Endodermal cell (in vitro differentiated cells): ENCODE data around the gene AGR2. TPM values are rescaled to one million over a fixed set of nuclear protein-coding genes. Genes with fewer than 3 reads are reported as not detected.

ENCODE experiments used
- DNase-seq: peaks from one replicate; pipeline ENCODE4 v3.0.0-alpha.2; 2017
- H3K27ac ChIP-seq: 2 replicates; pipeline ENCODE4 v1.5.1; 2013; ENCODE audit warnings: mild to moderate bottlenecking, low read depth, low read length, moderate library complexity
- H3K27me3 ChIP-seq: 2 replicates; pipeline ENCODE4 v1.6.1; 2013; ENCODE audit warnings: mild to moderate bottlenecking, low read length, moderate library complexity; ENCODE audit not compliant: insufficient read depth, control insufficient read depth, poor library complexity, severe bottlenecking
- H3K36me3 ChIP-seq: 2 replicates; pipeline ENCODE4 v1.7.0; 2013; ENCODE audit warnings: mild to moderate bottlenecking, low read length, moderate library complexity; ENCODE audit not compliant: control insufficient read depth, insufficient read depth
- H3K4me1 ChIP-seq: one replicate; pipeline ENCODE4 v1.7.0; 2013; ENCODE audit warnings: low read length; ENCODE audit not compliant: control insufficient read depth, insufficient read depth
- H3K4me3 ChIP-seq: 2 replicates; pipeline ENCODE4 v1.5.1; 2013; ENCODE audit warnings: mild to moderate bottlenecking, low read length, moderate library complexity
- H3K9ac ChIP-seq: 2 replicates; pipeline ENCODE4 v1.6.1; 2013; ENCODE audit warnings: mild to moderate bottlenecking, low read length, moderate library complexity; ENCODE audit not compliant: poor library complexity, severe bottlenecking; ENCODE audit errors: extremely low read depth
- H3K9me3 ChIP-seq: 2 replicates; pipeline ENCODE4 v1.6.1; 2013; ENCODE audit warnings: mild to moderate bottlenecking, low read length, moderate library complexity; ENCODE audit not compliant: control insufficient read depth
- H3K27ac Mint-ChIP-seq: 2 replicates; pipeline ENCODE4 v1.8.0; 2020; ENCODE audit warnings: mixed read lengths
- H3K27me3 Mint-ChIP-seq: 2 replicates; pipeline ENCODE4 v1.8.0; 2021; ENCODE audit warnings: mild to moderate bottlenecking, mixed read lengths; ENCODE audit not compliant: insufficient read depth
- H3K36me3 Mint-ChIP-seq: 2 replicates; pipeline ENCODE4 v1.8.0; 2020; ENCODE audit warnings: low read depth, mixed read lengths
- H3K4me1 Mint-ChIP-seq: 2 replicates; pipeline ENCODE4 v1.8.0; 2020; ENCODE audit warnings: mixed read lengths
- H3K4me3 Mint-ChIP-seq: 2 replicates; pipeline ENCODE4 v1.8.0; 2020; ENCODE audit warnings: mild to moderate bottlenecking, moderate library complexity, mixed read lengths
- H3K9me3 Mint-ChIP-seq: 2 replicates; pipeline ENCODE4 v1.8.0; 2020; ENCODE audit warnings: mild to moderate bottlenecking, mixed read lengths
- CTCF ChIP-seq: fragments of 200-600 bp; sonication (generic); conservative IDR thresholded peaks from 2 replicates; pipeline ENCODE4 v1.5.0; 2021; ENCODE audit warnings: antibody characterized with exemption, mild to moderate bottlenecking
- WGBS, 2 experiments: methylation state at CpG; one replicate each; pipeline versions ENCODE4 v1.1.5 to v1.1.7; 2013; ENCODE audit warnings: missing lambda C conversion rate in 2 of 2, mixed read lengths in 1 of 2; ENCODE audit not compliant: insufficient coverage in 1 of 2, insufficient read length in 1 of 2; 5-methylcytosine and 5-hydroxymethylcytosine counted together
- total RNA-seq, 2 donors: library from RNA; stranded (reverse); fragmentation: NEBNext Ultra II Directional in 1 of 2; extraction: Animal tissue kit (Norgen Biotek cat#: 25700) in 1 of 2; gene quantifications; 2 replicates in 1 of 2; 3 replicates in 1 of 2; pipeline ENCODE4 v1.2.1, GENCODE V29; 2021

AGR2 gene
- total RNA-seq, 2 donors from 2014 or later: not detected

DNA sequence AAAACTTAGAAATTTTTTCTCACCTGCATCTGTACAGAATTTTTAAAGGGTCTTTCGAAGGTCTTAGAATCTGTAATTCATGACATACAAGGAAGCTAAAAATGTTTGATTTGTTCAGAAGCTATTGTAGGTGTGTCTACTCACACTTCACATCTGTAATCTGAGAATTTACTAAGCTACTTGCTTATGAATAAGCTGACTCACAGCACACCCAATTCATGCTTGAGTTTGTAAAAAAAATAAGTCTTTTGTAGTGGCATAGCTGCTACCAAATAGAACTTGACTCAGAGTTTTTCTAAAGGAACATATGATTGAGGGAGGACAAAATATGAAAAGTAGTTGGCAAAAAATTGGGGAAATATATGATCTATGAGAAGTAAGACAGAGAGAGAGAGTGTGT lies 12.7 kb upstream of the AGR2 start:
- Mint-ChIP-seq H3K27ac (no peak overlapping the region), H3K9me3 (no peaks in the 10 kb centered on the region), H3K4me1 (no peaks in the 10 kb centered on the region), H3K4me3 (no peak overlapping the region), H3K36me3 (no peaks in the 10 kb centered on the region), H3K27me3 (no peaks in the 10 kb centered on the region)
- WGBS, 2 experiments: 100% methylated on average over 1 of the region's 1 CpG; no CpG with 5 or more reads in 1 of the 2 experiments
- no peaks in the 10 kb centered on the region for H3K27me3 ChIP-seq
- no peak for TF ChIP-seq CTCF
- DNase-seq: no peak
- H3K9me3 ChIP-seq: no peaks in the 10 kb centered on the region
- H3K4me1 ChIP-seq: no peaks in the 10 kb centered on the region
- H3K27ac ChIP-seq: no peak overlapping the region
- no peak overlapping the region for H3K4me3 ChIP-seq
- H3K9ac ChIP-seq: no peak overlapping the region
- no peaks in the 10 kb centered on the region for H3K36me3 ChIP-seq

DNA sequence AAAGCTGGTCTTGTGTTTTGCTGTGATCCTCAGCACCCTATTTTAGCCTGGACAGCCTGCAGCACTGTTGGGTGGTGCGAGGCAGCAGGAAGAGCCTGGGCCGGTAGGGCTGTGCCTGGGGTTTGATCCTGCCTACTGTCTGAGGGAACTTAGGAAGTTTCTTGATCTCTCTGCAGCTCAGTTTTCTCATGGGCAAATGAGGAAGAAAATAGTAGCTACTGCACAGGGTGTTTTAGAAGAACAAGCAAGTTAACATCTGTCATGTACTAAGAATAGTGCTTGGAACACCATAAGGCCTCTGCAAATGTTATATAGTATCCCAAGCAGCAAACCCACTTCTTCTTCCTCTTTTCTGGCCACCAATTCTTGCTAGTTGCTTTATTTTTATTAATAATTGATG lies 12.0 kb upstream of the AGR2 start:
- Mint-ChIP-seq H3K27me3 (no peaks in the 10 kb centered on the region), H3K4me1 (no peaks in the 10 kb centered on the region), H3K4me3 (no peak overlapping the region), H3K9me3 (no peaks in the 10 kb centered on the region), H3K36me3 (no peaks in the 10 kb centered on the region), H3K27ac (no peak overlapping the region)
- H3K36me3 ChIP-seq: no peaks in the 10 kb centered on the region
- H3K4me1 ChIP-seq: no peaks in the 10 kb centered on the region
- H3K9me3 ChIP-seq: no peaks in the 10 kb centered on the region
- no peak overlapping the region for H3K27ac ChIP-seq
- WGBS, 2 experiments: 46% methylated on average over 2 of the region's 2 CpGs; no CpG with 5 or more reads in 1 of the 2 experiments
- no peaks in the 10 kb centered on the region for H3K27me3 ChIP-seq
- no peak overlapping the region for H3K9ac ChIP-seq
- no peak for TF ChIP-seq CTCF
- H3K4me3 ChIP-seq: no peak overlapping the region
- no peak for DNase-seq

- no peaks in the 10 kb centered on the region for H3K27me3 Mint-ChIP-seq
- no peak for DNase-seq
- Histone ChIP-seq H3K4me1 (no peaks in the 10 kb centered on the region), H3K9ac (no peak overlapping the region), H3K36me3 (no peaks in the 10 kb centered on the region), H3K4me3 (no peak overlapping the region), H3K27me3 (no peaks in the 10 kb centered on the region), H3K9me3 (no peaks in the 10 kb centered on the region), H3K27ac (no peak overlapping the region)
- H3K9me3 Mint-ChIP-seq: no peaks in the 10 kb centered on the region
- no peak overlapping the region for H3K27ac Mint-ChIP-seq
- H3K4me3 Mint-ChIP-seq: no peak overlapping the region
- H3K36me3 Mint-ChIP-seq: no peaks in the 10 kb centered on the region
- H3K4me1 Mint-ChIP-seq: no peaks in the 10 kb centered on the region
- WGBS, 2 experiments: 80 to 91% methylated on average over 1 to 2 of the region's 2 CpGs
- TF ChIP-seq CTCF: no peak
Observed at GRCh38 chr7:16815001-16815400, 10.2 kb upstream of the AGR2 start.
